Lung (tissue), 12 donors: ENCODE data around the gene LIPG. TPM values are rescaled to one million over a fixed set of nuclear protein-coding genes. Genes with fewer than 3 reads are reported as not detected.

Source experiments
- ATAC-seq: fragments of 200-7000 bp; cut with Tn5 transposase; one replicate; pipeline ENCODE4 v1.9.1; 2020; ENCODE audit warnings: moderate number of reproducible peaks; ENCODE audit not compliant: insufficient read depth, low FRiP score
- DNase-seq, 3 donors: peaks; one replicate each; pipeline ENCODE4 v3.0.0-alpha.2; 2013 to 2017
- H3K27ac ChIP-seq, 2 donors: one replicate each; pipeline ENCODE4 v1.5.1; 2013; ENCODE audit warnings: mild to moderate bottlenecking in 2 of 2, moderate library complexity in 2 of 2, control low read depth in 1 of 2, inconsistent platforms in 1 of 2, low read depth in 1 of 2, low read length in 1 of 2
- H3K27me3 ChIP-seq, 3 donors: one replicate each; pipeline ENCODE4 v1.5.1; 2013; ENCODE audit warnings: low read length in 2 of 3; ENCODE audit not compliant: control insufficient read depth in 3 of 3, insufficient read depth in 3 of 3
- H3K36me3 ChIP-seq, 4 donors: one replicate each; pipeline ENCODE4 v1.5.1; 2013; ENCODE audit warnings: low read length in 4 of 4, mild to moderate bottlenecking in 1 of 4, moderate library complexity in 1 of 4; ENCODE audit not compliant: control insufficient read depth in 4 of 4, insufficient read depth in 4 of 4
- H3K4me1 ChIP-seq, 5 donors: one replicate each; pipeline ENCODE4 v1.5.1; 2013; ENCODE audit warnings: low read length in 5 of 5, mild to moderate bottlenecking in 2 of 5, moderate library complexity in 1 of 5; ENCODE audit not compliant: control insufficient read depth in 5 of 5, insufficient read depth in 5 of 5
- H3K4me3 ChIP-seq: one replicate; pipeline ENCODE4 v1.5.1; 2013; ENCODE audit warnings: mild to moderate bottlenecking, control low read depth, moderate library complexity
- H3K9ac ChIP-seq, 2 donors: one replicate each; pipeline ENCODE4 v1.5.1; 2013; ENCODE audit warnings: low read length in 2 of 2, control low read depth in 1 of 2; ENCODE audit not compliant: insufficient read depth in 1 of 2
- H3K9me3 ChIP-seq, 4 donors: one replicate each; pipeline ENCODE4 v1.5.1; 2013; ENCODE audit warnings: low read length in 3 of 4, mild to moderate bottlenecking in 1 of 4, moderate library complexity in 1 of 4; ENCODE audit not compliant: control insufficient read depth in 4 of 4, insufficient read depth in 3 of 4
- WGBS, 2 donors: extraction: QIAGEN DNeasy Blood & Tissue Kit; methylation state at CpG; one replicate each; pipeline ENCODE4 v1.1.7; 2013; 5-methylcytosine and 5-hydroxymethylcytosine counted together
- polyA plus RNA-seq, 2 donors: library from polyadenylated mRNA; stranded (reverse); fragments of 200-250 nt; gene quantifications; one replicate each; pipeline ENCODE4 v1.2.1, GENCODE V29; 2013
- total RNA-seq, 2 donors: library from RNA; depleted of rRNA in 1 of 2; stranded (reverse); fragments of >200 nt in 1 of 2; gene quantifications; one replicate each; pipeline ENCODE4 v1.2.1, GENCODE V29; 2014 to 2021
- TF ChIP-seq, protein P1 (sequence below): IDR thresholded peaks from 2 replicates; pipeline ENCODE4 v1.5.1; 2012; ENCODE audit warnings: mild to moderate bottlenecking; ENCODE audit errors: control extremely low read depth, extremely low read depth
- donor health status: control.
- donor health status: control.
- donor health status: Bipolar disorder and iron deficiency.
- donor health status: healthy.
- donor health status: DM: yes; HTN: yes; CAD: no.

The LIPG gene
- total and polyA plus RNA-seq, 4 donors = 3.7 to 93.9 (median 9.7) TPM

DNA sequence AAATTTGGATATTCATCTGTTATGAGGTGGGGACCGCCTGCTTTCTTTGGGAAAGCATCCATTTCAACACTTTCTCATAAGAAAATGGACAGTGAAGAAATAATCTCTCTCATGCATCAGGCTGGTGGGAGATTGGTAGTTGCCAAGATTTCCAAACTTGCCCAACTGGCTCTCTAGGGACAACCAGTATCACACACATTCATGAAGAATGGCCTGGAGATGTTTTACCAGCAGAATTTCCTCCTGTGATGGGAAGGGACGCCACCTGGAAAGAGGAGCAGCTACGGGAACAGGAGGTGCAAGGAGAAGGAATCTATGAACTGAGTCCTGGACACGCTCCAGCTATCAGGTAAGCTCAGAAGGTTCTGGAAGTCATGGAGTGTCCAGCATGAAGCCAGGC, 39.4 kb downstream of the LIPG start:
- no peaks in the 10 kb centered on the region for H3K36me3 ChIP-seq
- no peak for DNase-seq
- TF ChIP-seq, protein P1, sequence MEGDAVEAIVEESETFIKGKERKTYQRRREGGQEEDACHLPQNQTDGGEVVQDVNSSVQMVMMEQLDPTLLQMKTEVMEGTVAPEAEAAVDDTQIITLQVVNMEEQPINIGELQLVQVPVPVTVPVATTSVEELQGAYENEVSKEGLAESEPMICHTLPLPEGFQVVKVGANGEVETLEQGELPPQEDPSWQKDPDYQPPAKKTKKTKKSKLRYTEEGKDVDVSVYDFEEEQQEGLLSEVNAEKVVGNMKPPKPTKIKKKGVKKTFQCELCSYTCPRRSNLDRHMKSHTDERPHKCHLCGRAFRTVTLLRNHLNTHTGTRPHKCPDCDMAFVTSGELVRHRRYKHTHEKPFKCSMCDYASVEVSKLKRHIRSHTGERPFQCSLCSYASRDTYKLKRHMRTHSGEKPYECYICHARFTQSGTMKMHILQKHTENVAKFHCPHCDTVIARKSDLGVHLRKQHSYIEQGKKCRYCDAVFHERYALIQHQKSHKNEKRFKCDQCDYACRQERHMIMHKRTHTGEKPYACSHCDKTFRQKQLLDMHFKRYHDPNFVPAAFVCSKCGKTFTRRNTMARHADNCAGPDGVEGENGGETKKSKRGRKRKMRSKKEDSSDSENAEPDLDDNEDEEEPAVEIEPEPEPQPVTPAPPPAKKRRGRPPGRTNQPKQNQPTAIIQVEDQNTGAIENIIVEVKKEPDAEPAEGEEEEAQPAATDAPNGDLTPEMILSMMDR = no peak
- whole genome bisulfite sequencing, 2 donors = 95 to 96% methylated on average over 4 of the region's 4 CpGs
- H3K27me3 ChIP-seq = no peaks in the 10 kb centered on the region
- no peak overlapping the region for H3K27ac ChIP-seq
- no peaks in the 10 kb centered on the region for H3K4me1 ChIP-seq
- H3K4me3 ChIP-seq = no peak overlapping the region
- H3K9me3 ChIP-seq = peaks cover 0 to 10% (median 2%) of the 10 kb centered on the region in 4 donors
- H3K9ac ChIP-seq = no peak overlapping the region
- ATAC-seq = no peak

- TF ChIP-seq, protein P1 = no peak
- Histone ChIP-seq H3K4me3 (no peak overlapping the region), H3K27me3 (no peaks in the 10 kb centered on the region), H3K9ac (no peak overlapping the region), H3K9me3 (peaks cover 0 to 10% (median 2%) of the 10 kb centered on the region in 4 donors), H3K4me1 (no peaks in the 10 kb centered on the region), H3K27ac (no peak overlapping the region), H3K36me3 (no peaks in the 10 kb centered on the region)
- 86 to 91% methylated on average over 4 of the region's 4 CpGs for WGBS, 2 donors
- ATAC-seq (no peak), DNase-seq (no peak)
Measured at GRCh38 chr18:49608366-49609255, 46.8 kb downstream of the LIPG start.

DNA sequence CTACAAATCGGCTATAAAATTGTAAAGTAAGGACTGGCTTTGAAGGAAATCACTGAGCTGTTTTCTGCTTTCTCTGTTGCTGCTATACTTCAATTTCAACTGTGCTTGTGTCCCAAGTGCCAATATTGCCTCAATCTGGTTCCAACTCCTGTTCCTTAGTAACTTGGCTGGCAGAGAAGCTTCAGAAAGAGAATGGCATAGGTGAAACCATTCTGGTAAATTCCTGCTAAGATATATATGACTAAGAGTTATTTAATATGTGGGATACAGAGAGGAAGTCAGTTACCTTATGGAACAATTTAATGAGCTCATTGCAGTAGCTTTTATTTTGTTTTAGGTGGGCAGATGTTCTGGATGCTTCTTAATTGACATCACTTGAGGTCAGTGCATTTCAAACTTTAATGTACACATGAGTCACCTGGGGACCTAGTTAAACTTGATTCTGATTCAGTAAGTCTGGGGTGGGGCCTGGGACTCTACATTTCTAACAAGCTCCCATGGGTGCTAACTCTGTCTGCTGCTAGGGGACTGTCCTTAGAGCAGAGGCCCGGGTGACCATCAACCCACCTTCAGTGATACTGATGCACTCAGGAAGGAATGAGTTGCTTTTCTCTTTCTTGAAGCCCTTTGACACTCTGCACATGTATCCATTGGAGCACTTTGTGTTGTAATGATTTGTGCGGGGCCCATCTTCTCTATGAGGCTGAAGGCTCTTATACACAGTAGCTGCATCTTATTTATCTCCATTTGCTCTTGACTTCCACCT, 47.6 kb downstream of the LIPG start:
- no peak for ATAC-seq
- Histone ChIP-seq H3K9ac (no peak overlapping the region), H3K4me3 (no peak overlapping the region), H3K27ac (no peak overlapping the region), H3K4me1 (no peaks in the 10 kb centered on the region), H3K9me3 (peaks cover 0 to 10% (median 2%) of the 10 kb centered on the region in 4 donors), H3K36me3 (no peaks in the 10 kb centered on the region), H3K27me3 (no peaks in the 10 kb centered on the region)
- TF ChIP-seq, protein P1 = no peak
- whole genome bisulfite sequencing, 2 donors = 92 to 96% methylated on average over 3 of the region's 3 CpGs
- DNase-seq = no peak
